GM19467 (cell line): ENCODE results near the gene JAKMIP2.
"Not testable (repeated sequence)": the region's sequence is repeated elsewhere in the genome, so short reads cannot be mapped to it uniquely, and the experiment has no call there.

ENCODE experiments used
- ATAC-seq: cut with Tn5 transposase; IDR thresholded peaks from one replicate; pipeline ENCODE4 v1.9.1; 2021; ENCODE audit warnings: mild to moderate bottlenecking, moderate library complexity; ENCODE audit not compliant: unreplicated experiment

JAKMIP2 gene

GRCh38 chr5:147782110-147783028 is at the start of gene JAKMIP2:
TSS of gene JAKMIP2 (minus strand) at chr5:147782728. CDS start at chr5:147671806, 110,922 bp downstream.
- ATAC-seq = peak; percentile 79

- no peak for ATAC-seq
Observed at GRCh38 chr5:147831465-147831864, 48.9 kb upstream of the JAKMIP2 start, which contains the start of gene SPINK1. TSS of gene SPINK1 (minus strand) at chr5:147831671. CDS start at chr5:147831577, 94 bp downstream.

- no peak for ATAC-seq
Observed at GRCh38 chr5:147830035-147830434, 47.5 kb upstream of the JAKMIP2 start.

GRCh38 chr5:147827017-147827416 is 44.5 kb upstream of the JAKMIP2 start:
- not testable (repeated sequence) for ATAC-seq

- no peak for ATAC-seq
Observed at GRCh38 chr5:147826361-147826760, 43.8 kb upstream of the JAKMIP2 start.

GRCh38 chr5:147822686-147823491 is 40.4 kb upstream of the JAKMIP2 start:
- peak; percentile 91 for ATAC-seq

- not testable (repeated sequence) for ATAC-seq
Observed at GRCh38 chr5:147822222-147822621, 39.7 kb upstream of the JAKMIP2 start.

- no peak for ATAC-seq
Observed at GRCh38 chr5:147821766-147822165, 39.2 kb upstream of the JAKMIP2 start.

- no peak for ATAC-seq
Observed at GRCh38 chr5:147819261-147819770, 36.8 kb upstream of the JAKMIP2 start.

- no peak for ATAC-seq
Observed at GRCh38 chr5:147818290-147818689, 35.8 kb upstream of the JAKMIP2 start.

GRCh38 chr5:147813696-147814095 is 31.2 kb upstream of the JAKMIP2 start:
- ATAC-seq = no peak

GRCh38 chr5:147809830-147810666 is 27.5 kb upstream of the JAKMIP2 start:
- ATAC-seq = no peak

GRCh38 chr5:147805030-147805454 is 22.5 kb upstream of the JAKMIP2 start:
- ATAC-seq = peak; percentile 85

- no peak for ATAC-seq
Observed at GRCh38 chr5:147804334-147804733, 21.8 kb upstream of the JAKMIP2 start.

- ATAC-seq = no peak
Observed at GRCh38 chr5:147803926-147804325, 21.4 kb upstream of the JAKMIP2 start.

- ATAC-seq = not testable (repeated sequence)
Observed at GRCh38 chr5:147803161-147803560, 20.6 kb upstream of the JAKMIP2 start.

GRCh38 chr5:147801461-147801860 is 18.9 kb upstream of the JAKMIP2 start:
- no peak for ATAC-seq

- ATAC-seq = no peak
Observed at GRCh38 chr5:147800491-147800890, 18.0 kb upstream of the JAKMIP2 start.

GRCh38 chr5:147796556-147797308 is 14.2 kb upstream of the JAKMIP2 start:
- ATAC-seq = no peak

GRCh38 chr5:147791181-147791580 is 8.7 kb upstream of the JAKMIP2 start:
- no peak for ATAC-seq
